PC-3 (cell line): ENCODE results near the gene NR2C2.

Experiments
- EZH2phosphoT487 ChIP-seq: fragments of 300-600 bp; sonication (generic); IDR thresholded peaks from 2 replicates; pipeline ENCODE4 v1.6.1; 2018; ENCODE audit warnings: mild to moderate bottlenecking, antibody characterized with exemption, low read length, borderline replicate concordance
- TF ChIP-seq, protein P1 (sequence below): fragments of 300-600 bp; sonication (generic); conservative IDR thresholded peaks from 2 replicates; pipeline ENCODE4 v1.5.1; 2017; ENCODE audit warnings: antibody characterized with exemption, low read depth, mild to moderate bottlenecking, low read length

DNA sequence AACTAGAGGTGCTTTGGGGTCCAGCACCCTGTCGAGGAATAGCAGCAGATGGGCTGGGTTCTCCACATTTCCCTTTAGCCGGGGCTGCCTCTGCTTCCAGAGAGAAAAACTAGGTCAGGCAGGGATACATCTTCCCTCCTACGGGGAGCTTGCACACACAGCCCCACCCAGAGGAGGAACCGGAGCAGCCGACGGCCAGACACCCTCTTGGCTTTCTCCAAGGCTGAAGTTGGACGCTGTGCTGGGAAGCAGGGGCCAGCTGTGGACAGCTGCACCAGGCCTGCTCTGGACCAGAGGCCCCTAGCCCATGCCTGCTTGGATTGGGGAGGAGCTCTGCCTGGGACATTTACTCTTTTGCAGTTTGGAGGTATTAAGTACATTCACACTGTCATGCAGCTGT is 44.7 kb upstream of the NR2C2 start:
- TF ChIP-seq, protein P1, sequence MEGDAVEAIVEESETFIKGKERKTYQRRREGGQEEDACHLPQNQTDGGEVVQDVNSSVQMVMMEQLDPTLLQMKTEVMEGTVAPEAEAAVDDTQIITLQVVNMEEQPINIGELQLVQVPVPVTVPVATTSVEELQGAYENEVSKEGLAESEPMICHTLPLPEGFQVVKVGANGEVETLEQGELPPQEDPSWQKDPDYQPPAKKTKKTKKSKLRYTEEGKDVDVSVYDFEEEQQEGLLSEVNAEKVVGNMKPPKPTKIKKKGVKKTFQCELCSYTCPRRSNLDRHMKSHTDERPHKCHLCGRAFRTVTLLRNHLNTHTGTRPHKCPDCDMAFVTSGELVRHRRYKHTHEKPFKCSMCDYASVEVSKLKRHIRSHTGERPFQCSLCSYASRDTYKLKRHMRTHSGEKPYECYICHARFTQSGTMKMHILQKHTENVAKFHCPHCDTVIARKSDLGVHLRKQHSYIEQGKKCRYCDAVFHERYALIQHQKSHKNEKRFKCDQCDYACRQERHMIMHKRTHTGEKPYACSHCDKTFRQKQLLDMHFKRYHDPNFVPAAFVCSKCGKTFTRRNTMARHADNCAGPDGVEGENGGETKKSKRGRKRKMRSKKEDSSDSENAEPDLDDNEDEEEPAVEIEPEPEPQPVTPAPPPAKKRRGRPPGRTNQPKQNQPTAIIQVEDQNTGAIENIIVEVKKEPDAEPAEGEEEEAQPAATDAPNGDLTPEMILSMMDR: no peak
- no peak for TF ChIP-seq EZH2phosphoT487
